Stimulated activated CD8-positive, alpha-beta memory T cell treated with anti-CD3 and anti-CD28 coated beads, Interleukin-15, amount 100 ng/mL, for 4 hours (primary cell): Measurements from ENCODE around the gene ELF2.
"Not testable (repeated sequence)": the region's sequence is repeated elsewhere in the genome, so short reads cannot be mapped to it uniquely, and the experiment has no call there.

Source experiments
- DNase-seq, 2 donors: peaks; one replicate each; pipeline ENCODE4 v3.0.0-alpha.2; 2020; ENCODE audit warnings: low read depth in 2 of 2

ELF2 gene

DNA sequence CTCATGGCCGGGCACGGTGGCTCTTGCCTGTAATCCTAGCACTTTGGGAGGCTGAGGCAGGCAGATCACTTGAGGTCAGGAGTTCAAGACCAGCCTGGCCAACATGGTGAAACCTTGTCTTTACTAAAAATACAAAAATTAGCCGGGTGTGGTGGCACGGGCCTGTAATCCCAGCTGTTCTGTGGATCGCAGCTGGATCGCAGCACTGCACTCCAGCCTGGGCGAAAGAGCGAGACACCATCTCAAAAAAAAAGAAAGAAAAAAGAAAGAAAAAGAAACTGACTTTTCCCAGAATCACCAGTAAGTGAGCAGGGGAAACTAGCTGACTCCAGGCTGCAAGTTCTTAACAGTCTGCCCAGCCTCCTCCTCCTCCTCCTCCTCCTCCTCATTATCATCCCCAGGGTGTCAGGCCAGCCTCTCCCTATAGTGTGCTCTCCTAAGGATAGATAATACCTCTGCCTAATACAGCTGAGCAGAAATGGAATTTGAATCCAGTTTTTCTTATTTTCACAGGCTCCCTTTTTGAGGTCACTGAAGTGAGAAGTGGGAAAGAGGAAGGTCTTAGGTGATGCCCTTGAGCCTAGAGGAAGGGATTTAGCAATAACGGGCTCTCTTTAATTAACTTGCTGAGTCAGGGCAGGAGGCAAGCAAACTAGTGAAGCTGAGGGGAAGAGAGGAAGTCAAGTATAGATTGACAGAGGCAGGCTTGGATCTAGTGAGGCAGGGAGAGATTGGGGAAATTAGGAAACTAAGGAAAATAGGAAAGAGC, 11.8 kb upstream of the ELF2 start:
- DNase-seq = no peak

DNA sequence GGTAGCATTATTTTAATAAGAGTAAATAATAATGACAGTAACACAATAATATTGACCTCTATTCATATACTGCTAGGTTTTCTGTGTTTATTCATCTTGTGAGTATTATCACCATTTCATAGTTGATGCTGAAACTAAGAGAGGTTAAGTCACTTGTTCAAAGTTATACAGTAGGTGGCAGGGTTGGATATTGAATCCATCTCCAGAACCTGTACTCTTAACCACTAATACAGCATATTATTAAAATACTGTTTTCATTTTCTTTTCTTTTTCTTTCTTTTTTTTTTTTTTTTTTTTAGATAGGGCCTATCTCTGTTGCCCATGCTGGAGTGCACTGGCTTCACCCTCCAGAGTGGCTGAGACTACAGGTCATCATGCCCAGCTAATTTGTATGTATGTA, 7.1 kb upstream of the ELF2 start:
- DNase-seq = no peak

DNA sequence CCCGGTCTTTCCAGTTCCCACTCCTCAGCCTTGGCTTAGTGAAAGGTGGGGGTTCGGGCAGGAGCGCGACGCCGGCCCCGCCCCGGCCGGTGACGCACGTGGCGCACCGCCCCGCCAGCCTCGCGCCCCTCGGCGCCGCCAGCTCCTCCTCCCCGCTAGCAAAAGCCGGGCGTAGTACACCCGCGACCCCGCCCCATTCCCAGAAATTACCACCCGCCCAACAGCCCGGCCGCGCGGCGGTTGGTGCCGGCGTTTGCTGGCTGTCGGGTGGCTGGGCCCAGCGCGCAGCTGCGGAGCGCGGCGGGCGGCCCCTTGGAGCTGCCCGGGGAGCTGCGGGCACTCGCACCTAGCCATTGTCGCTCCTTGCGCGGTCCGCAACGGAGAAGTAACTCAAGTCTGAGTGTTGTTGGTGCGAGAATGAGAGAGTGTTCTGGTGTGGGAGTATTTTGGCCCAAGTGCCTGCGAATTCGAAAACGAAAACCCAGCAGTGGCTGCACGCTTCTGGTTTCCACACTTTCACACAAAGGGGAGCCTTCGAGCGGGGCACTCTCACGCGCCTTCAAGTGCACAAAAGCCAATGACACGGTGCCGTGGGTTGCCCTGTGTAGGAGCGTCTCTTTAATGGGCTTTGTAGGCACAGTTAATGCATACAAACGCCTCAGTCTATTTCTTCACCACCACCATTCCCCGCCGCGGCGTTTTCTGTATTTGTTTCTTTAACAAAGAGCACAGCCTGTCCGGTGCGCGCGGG, 1.0 kb upstream of the ELF2 start:
- DNase-seq = peak; percentile 83 to 84

GRCh38 chr4:139176302-139177048, 543 bp downstream of the ELF2 start:
- peak; percentile 28 to 43 for DNase-seq

GRCh38 chr4:139175646-139176301, 1.2 kb downstream of the ELF2 start:
- DNase-seq = no peak

GRCh38 chr4:139171876-139172691, 4.9 kb downstream of the ELF2 start:
- DNase-seq = no peak

DNA sequence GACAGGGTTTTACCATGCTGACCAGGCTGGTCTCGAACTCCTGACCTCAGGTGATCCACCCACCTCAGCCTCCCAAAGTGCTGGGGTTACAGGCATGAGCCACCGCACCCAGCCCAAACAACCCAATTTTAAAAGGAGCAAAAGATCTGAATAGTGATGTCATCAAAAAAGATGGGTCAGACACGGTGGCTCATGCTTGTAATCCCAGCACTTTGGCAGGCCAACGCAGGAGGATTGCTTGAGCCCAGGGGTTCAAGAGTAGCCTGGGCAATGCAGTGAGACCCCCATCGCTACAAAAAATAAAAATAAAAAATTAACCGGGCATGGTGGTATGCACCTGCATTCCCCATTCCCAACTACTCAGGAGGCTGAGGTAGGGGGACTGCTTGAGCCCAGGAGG, 6.1 kb downstream of the ELF2 start:
- no peak for DNase-seq

- no peak for DNase-seq
Measured at GRCh38 chr4:139167774-139168444, 9.1 kb downstream of the ELF2 start.

GRCh38 chr4:139164731-139165130, 12.3 kb downstream of the ELF2 start:
- DNase-seq = no peak

DNA sequence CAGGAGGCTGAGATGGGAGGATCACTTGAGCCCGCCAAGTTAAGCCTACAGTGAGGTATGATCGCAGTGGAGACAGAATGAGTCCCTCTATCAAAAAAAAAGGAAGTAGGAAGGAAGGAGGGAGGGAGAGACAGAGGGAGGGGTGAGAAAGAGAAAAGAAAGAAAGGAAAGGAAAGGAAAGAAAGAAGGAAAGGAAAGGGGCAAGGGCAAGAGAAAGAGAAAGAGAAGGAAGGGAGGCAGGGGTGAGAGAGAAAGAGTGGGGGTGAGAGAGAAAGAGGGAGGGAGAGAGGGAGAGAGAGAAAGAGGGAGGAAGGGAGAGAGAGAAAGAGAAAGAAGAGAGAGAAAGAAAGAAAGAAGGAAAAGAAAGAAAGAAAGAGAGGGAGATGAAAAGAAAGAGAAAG, 13.2 kb downstream of the ELF2 start:
- no peak for DNase-seq

- not testable (repeated sequence) for DNase-seq
Measured at GRCh38 chr4:139157977-139158376, 19.0 kb downstream of the ELF2 start.

GRCh38 chr4:139154952-139155557, 22.0 kb downstream of the ELF2 start:
- DNase-seq = no peak

DNA sequence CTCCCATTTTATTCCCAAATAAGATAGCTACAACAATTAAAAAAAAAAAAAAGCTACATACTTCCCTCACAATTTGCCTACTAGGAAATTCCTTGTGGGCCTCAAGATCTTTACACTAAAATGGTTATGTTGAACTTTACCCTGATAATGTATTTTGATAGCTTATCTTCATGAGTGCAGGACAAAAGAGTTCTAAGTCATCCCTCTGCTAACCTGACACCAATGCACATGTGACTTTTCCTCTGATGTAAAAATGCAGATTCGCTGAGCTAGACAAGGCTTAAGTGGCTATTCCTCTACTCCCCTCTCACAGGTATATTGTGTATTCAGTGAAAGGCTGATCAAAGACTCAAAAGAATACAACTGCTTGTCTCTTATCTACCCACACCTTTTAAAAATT, 22.5 kb downstream of the ELF2 start:
- no peak for DNase-seq

GRCh38 chr4:139154134-139154421, 22.9 kb downstream of the ELF2 start:
- DNase-seq = no peak

DNA sequence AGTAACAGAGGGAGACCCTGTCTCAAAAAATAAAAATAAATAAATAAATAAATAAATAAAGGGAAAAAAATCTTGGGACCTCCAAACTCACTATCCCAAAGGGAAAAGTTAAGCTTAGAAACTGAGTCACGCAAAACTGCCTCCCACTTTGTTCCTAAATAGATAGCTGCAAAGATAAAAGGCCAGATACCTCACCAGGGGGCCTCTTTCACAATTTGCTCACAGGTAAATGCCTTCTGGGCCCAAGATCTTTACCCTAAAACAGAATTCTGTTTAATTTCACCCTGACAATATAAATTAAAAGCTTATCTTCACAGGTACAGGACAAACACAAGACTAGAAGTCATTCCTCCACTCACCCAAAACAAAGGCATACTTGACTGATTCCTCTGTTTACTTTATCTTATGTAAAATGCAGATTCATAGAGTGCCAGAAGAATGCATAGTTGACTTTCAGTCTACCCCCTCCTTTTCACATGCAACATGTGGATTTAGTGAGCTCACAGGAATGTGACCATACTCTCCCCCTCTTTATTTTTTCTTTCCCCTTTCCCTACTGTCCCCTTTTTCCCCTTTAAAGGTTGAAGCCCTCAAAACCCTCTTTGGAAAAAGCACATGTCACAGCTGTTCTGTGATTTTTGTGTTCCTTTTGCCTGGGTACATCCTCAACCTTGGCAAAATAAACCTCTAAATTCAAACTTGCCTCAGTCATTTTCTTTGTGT, 23.4 kb downstream of the ELF2 start:
- no peak for DNase-seq

- DNase-seq = no peak
Measured at GRCh38 chr4:139152249-139152648, 24.8 kb downstream of the ELF2 start.

GRCh38 chr4:139146926-139147629, 29.9 kb downstream of the ELF2 start:
- no peak for DNase-seq

DNA sequence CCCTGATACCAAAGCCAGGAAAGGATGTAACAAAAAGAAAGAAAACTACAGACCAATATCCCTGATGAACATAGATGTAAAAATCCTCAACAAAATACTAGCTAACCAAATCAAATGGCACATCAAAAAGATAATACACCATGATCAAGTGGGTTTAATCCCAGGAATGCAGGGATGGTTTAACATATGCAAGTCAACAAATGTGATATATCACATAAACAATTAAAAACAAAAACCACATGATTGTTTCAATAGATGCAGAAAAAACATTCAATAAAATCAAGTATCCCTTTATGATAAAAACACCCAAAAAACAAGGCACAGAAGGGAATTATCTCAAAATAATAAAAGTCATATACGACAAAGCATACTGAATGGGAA, 31.5 kb downstream of the ELF2 start:
- no peak for DNase-seq

- no peak for DNase-seq
Measured at GRCh38 chr4:139144911-139145551, 32.0 kb downstream of the ELF2 start.
